Activated CD8-positive, alpha-beta memory T cell treated with anti-CD3 and anti-CD28 coated beads for 36 hours (primary cell): ENCODE measurements around the gene CSNK2B. TPM values are rescaled to one million over a fixed set of nuclear protein-coding genes. Genes with fewer than 3 reads are reported as not detected.

Experiments used
- CTCF ChIA-PET: fragments of 350-600 bp; sonication (Branson Sonifier 250); formaldehyde crosslinking; loops from one replicate; lab custom pipeline; 2021; ENCODE audit warnings: antibody characterized with exemption; lab: Charles Lee
- POLR2A ChIA-PET: fragments of 350-600 bp; sonication (Branson Sonifier 250); formaldehyde crosslinking; loops from one replicate; lab custom pipeline; 2021; ENCODE audit warnings: antibody characterized with exemption; lab: Charles Lee
- total RNA-seq, 2 experiments: library from RNA; stranded (reverse); gene quantifications; one replicate each; pipeline ENCODE4 v1.2.3, GENCODE V29; 2021

Gene CSNK2B
- total RNA-seq, 2 experiments from 2014 or later = 329 TPM

DNA sequence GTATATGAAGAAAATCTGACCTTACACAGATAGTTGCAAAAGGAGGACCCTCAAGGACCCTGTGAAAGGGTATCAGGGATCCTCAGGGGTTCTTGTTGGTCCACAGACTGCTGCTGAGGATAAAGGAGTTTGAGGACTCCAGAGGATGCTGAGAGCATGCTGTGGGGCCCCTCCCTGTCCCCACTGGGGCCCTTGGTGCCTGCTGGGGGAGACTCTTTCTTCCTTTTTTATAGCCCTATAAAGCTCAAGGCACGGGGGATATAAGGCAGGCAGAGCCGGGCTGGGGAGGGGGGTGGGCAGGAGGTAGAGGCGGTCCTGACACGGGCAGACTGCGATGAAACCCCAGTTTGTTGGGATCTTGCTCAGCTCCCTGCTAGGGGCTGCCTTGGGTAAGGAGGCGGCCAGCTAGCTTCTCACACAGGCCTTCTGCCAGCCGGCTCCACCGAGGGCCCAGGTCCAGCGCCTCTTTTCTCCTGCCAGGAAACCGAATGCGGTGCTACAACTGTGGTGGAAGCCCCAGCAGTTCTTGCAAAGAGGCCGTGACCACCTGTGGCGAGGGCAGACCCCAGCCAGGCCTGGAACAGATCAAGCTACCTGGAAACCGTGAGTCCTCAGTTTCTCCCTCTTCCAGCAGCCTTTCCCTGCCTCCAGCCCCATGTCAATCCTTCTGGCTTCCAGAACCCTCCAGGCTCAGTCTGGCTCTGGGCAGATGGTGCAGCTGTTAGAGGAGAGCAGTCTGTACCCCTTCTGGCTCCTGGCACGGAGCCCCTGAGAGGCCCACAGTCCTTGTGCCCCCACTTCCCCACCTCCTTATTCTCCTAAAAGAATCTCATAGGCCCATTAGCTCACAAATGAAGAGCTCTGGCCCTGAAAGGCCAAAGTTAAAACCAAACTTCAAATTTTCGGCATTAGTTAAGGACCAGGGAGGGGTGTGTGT, 49.4 kb downstream of the CSNK2B start, which contains the start of gene LY6G6D:
Gene LY6G6D, plus strand, starts transcription at position 327 of the 937 bp plus-strand sequence. Its CDS starts 8 bp downstream, at position 335.
- POLR2A ChIA-PET = no interaction called here
- CTCF ChIA-PET = interaction anchor here (0.9 to 2.9 kb wide), 2 partner anchors 15 to 75 kb away, joined by 3 to 7 read pairs; no protein-coding TSS in a partner anchor

DNA sequence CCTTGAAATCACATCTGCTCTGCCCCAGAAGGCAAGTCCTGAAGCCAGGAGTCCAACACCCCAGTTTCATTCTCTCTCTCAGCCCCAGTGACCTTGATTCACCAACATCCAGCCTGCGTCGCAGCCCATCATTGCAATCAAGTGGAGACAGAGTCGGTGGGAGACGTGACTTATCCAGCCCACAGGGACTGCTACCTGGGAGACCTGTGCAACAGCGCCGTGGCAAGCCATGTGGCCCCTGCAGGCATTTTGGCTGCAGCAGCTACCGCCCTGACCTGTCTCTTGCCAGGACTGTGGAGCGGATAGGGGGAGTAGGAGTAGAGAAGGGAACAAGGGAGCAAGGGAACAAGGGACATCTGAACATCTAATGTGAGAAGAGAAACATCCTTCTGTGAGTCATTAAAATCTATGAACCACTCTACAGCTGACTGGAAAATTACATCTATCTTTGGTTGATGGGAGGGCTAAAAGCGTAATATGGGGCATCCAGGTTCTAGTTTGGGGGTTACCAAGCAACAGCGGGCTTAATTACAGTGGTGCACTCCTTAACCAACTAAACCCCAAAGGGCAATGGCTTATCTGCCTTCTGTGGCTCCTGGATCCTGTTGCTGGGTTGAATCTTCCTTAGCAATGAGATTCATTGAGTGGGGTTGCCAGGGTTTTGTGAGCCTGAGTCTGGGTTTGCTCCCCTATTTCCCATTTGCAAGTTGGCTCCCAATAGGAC, 51.8 kb downstream of the CSNK2B start:
- CTCF ChIA-PET = no interaction called here

DNA sequence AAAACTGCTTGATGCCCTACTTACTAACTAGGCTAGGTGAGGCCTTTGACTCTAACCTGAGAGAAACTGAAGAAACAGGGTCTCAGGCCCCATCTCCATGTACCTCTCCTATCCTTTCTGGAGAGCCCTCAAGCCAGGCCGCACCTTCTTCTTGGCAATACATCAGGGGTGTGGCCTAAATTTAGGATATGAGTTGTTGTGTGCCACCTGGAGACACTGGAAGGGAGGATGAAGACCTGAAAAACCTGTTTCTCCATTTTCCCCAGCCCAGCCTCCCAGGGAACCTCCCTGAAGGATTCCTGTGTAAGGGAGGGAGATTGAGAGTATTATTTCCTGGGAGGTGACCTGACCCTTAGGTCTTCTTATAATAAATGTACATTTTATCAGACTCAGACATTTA, 52.4 kb downstream of the CSNK2B start:
- POLR2A ChIA-PET = no interaction called here
- CTCF ChIA-PET = no interaction called here

More for the DNA sequence above, 51.8 kb downstream of the CSNK2B start:
- POLR2A ChIA-PET = no interaction called here

DNA sequence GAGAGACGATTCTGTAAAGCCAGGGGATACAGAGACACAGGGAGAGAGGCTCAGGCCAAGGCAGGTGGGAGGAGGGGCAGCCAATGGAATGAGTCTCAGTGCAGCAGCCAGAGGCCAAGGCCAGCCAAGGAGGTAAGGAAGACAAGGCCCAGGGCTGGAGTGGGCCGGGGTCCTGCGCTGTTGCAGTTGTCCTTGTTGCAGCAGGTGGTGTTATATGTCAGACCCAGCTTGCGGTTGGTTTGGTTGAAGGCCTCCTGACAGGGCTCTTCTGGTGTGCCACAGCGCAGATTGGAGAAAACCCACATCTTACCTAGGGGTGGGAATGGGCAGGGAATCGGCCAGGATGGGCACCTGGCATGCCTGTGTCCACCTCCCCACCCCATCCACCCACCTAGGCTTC, 53.1 kb downstream of the CSNK2B start:
- POLR2A ChIA-PET = no interaction called here
- CTCF ChIA-PET = interaction anchor here (0.8 kb wide), 1 partner anchor 15 kb away, joined by 3 read pairs; the partner anchor contains the start of gene ABHD16A

Other genes starting within 250 kb of the CSNK2B start
- 10 to 100 TPM; 22.1 to 22.5 TPM for gene MICB, start 167.9 kb upstream of the CSNK2B start, total RNA-seq
- gene MCCD1, start 137.1 kb upstream of the CSNK2B start, total RNA-seq = not detected
- 100 to 1,000 TPM; 611 to 614 TPM for gene DDX39B, start 124.1 kb upstream of the CSNK2B start, total RNA-seq
- 1 to 10 TPM; 1.2 to 1.4 TPM for gene ATP6V1G2, start 119.5 kb upstream of the CSNK2B start, total RNA-seq
- 10 to 100 TPM; 11.4 to 12.3 TPM for gene NFKBIL1, start 118.5 kb upstream of the CSNK2B start, total RNA-seq
- gene LTA, start 93.8 kb upstream of the CSNK2B start, total RNA-seq = 100 to 1,000 TPM; 702 to 706 TPM
- gene TNF, start 90.5 kb upstream of the CSNK2B start, total RNA-seq = 100 to 1,000 TPM; 161 to 162 TPM
- 100 to 1,000 TPM; 178 to 181 TPM for gene LTB, start 83.7 kb upstream of the CSNK2B start, total RNA-seq
- gene LST1, start 79.8 kb upstream of the CSNK2B start, total RNA-seq = 10 to 100 TPM; 16.3 to 19.2 TPM
- 10 to 100 TPM; 25.2 to 29.7 TPM for gene NCR3, start 73.1 kb upstream of the CSNK2B start, total RNA-seq
- gene AIF1, start 50.8 kb upstream of the CSNK2B start, total RNA-seq = 10 to 100 TPM; 53.8 to 62.0 TPM
- gene PRRC2A, start 45.4 kb upstream of the CSNK2B start, total RNA-seq = 100 to 1,000 TPM; 255 to 257 TPM
- 100 to 1,000 TPM; 254 to 267 TPM for gene BAG6, start 13.4 kb upstream of the CSNK2B start, total RNA-seq
- gene APOM, start 10.2 kb upstream of the CSNK2B start, total RNA-seq = 1 to 10 TPM; 1.9 to 2.2 TPM
- 10 to 100 TPM; 16.7 to 17.6 TPM for gene C6orf47, start 5.3 kb upstream of the CSNK2B start, total RNA-seq
- gene GPANK1, start 1.1 kb upstream of the CSNK2B start, total RNA-seq = 10 to 100 TPM; 44.6 to 45.1 TPM
- 10 to 100 TPM; 18.1 to 20.1 TPM for gene LY6G5B, start 3.9 kb downstream of the CSNK2B start, total RNA-seq
- gene LY6G5C, start 15.0 kb downstream of the CSNK2B start, total RNA-seq = 1 to 10 TPM; 3.1 to 3.5 TPM
- 10 to 100 TPM; 30.1 to 32.0 TPM for gene ABHD16A, start 37.2 kb downstream of the CSNK2B start, total RNA-seq
- not detected for gene LY6G6F, start 40.8 kb downstream of the CSNK2B start, total RNA-seq
- not detected for gene LY6G6D, start 49.3 kb downstream of the CSNK2B start, total RNA-seq
- not detected for gene LY6G6C, start 55.7 kb downstream of the CSNK2B start, total RNA-seq
- under 1 TPM in 1 of 2 experiments, not detected in 1; 0.06 TPM for gene MPIG6B, start 57.3 kb downstream of the CSNK2B start, total RNA-seq
- 1 to 10 TPM; 4.6 to 4.9 TPM for gene DDAH2, start 63.2 kb downstream of the CSNK2B start, total RNA-seq
- gene CLIC1, start 70.5 kb downstream of the CSNK2B start, total RNA-seq = 100 to 1,000 TPM; 383 to 395 TPM
- 10 to 100 TPM; 60.3 to 61.5 TPM for gene MSH5, start 73.9 kb downstream of the CSNK2B start, total RNA-seq
- 1 to 10 TPM; 7.6 to 8.6 TPM for gene SAPCD1, start 96.6 kb downstream of the CSNK2B start, total RNA-seq
- gene VWA7, start 111.2 kb downstream of the CSNK2B start, total RNA-seq = 1 to 10 TPM; 1.6 to 1.9 TPM
- gene VARS1, start 129.7 kb downstream of the CSNK2B start, total RNA-seq = 100 to 1,000 TPM; 190 to 191 TPM
- 100 to 1,000 TPM; 154 to 166 TPM for gene LSM2, start 140.9 kb downstream of the CSNK2B start, total RNA-seq
- gene HSPA1L, start 149.2 kb downstream of the CSNK2B start, total RNA-seq = 1 to 10 TPM; 2.6 to 2.7 TPM
- gene HSPA1A, start 149.5 kb downstream of the CSNK2B start, total RNA-seq = 10 to 100 TPM; 62.0 to 63.9 TPM
- 10 to 100 TPM; 82.6 to 86.9 TPM for gene HSPA1B, start 161.7 kb downstream of the CSNK2B start, total RNA-seq
- gene NEU1, start 196.7 kb downstream of the CSNK2B start, total RNA-seq = 10 to 100 TPM; 15.9 to 17.4 TPM
- gene SLC44A4, start 212.9 kb downstream of the CSNK2B start, total RNA-seq = not detected
- 10 to 100 TPM; 67.4 to 67.8 TPM for gene EHMT2, start 231.6 kb downstream of the CSNK2B start, total RNA-seq
- gene ZBTB12, start 236.0 kb downstream of the CSNK2B start, total RNA-seq = 1 to 10 TPM; 3.3 to 3.6 TPM